ENCODE data around the gene IRF4.

Gene IRF4

DNA sequence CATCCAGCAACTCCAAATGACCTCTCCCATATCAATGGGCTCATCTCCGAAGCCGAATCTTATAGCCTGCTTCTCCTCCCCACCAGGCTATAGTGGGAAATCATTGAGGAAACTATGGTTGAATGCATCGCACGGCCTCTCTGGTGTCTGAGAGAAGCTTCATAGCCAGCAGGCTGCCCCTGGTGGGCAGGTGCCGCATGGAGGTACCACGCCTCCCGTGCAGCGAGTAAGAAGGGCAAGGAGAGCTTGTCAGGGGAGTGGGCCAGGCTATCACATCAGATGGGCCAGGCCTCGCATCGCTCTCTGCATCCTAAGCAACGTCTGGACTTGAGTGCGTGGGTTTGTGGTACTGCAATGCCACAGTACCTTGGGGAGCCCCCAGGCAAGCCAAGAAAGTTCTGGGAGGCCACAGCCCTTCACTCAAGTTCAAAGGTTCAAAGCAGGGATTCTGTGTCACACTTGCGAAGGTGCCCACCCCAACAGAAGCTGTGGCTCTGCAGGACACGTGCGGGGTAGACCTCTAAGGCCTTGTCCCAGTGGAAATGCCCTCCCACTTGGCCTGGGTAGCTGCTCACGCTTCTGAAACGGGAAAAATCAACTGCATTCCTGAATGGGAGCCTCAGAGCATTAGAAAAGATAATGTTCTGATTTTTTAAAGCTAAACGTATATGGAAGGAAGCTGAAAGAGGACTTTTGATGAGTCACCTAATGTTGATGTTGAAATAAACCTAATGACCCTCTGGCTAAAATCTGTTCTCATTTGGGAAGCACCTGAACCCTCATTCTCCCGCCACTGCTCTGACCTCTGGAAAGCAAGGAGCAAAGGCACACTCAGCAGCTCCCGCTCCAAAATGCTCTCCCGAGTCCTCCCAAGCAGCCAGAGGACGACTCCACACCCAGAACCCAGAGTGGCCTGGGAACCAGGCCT is 8.4 kb upstream of the IRF4 start:
- no peak for DNase-seq (ENCODE audit: low spot score)
- TF ChIP-seq, protein P1, sequence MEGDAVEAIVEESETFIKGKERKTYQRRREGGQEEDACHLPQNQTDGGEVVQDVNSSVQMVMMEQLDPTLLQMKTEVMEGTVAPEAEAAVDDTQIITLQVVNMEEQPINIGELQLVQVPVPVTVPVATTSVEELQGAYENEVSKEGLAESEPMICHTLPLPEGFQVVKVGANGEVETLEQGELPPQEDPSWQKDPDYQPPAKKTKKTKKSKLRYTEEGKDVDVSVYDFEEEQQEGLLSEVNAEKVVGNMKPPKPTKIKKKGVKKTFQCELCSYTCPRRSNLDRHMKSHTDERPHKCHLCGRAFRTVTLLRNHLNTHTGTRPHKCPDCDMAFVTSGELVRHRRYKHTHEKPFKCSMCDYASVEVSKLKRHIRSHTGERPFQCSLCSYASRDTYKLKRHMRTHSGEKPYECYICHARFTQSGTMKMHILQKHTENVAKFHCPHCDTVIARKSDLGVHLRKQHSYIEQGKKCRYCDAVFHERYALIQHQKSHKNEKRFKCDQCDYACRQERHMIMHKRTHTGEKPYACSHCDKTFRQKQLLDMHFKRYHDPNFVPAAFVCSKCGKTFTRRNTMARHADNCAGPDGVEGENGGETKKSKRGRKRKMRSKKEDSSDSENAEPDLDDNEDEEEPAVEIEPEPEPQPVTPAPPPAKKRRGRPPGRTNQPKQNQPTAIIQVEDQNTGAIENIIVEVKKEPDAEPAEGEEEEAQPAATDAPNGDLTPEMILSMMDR (IDR thresholded peaks at IDR 0.05; ENCODE audit: extremely low read depth, insufficient read depth, missing control alignments): no peak
- in situ Hi-C loops (cut with MboI; ENCODE audit: low pct_unique_long_range_greater_than_20kb, low sequenced_read_pairs, unreplicated experiment): no loop called here

DNA sequence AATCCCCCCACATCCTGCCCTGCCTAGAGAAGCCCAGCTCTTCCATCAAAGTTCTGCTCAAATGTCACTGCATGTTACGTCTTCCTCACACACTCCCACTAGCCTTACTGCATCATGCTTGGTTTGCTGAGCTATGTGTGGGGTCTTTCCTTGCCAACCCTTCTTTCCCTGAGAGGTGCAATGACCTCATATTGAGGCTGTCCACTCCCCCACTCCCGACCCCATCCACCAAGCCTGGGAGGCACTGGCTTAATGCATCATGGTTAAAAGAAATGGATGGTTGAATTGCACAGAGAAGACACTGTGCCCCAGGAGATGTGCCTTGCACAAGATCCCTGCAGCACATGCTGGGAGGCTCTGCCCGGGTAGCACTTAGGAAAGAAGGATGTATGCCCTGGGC is 7.7 kb upstream of the IRF4 start:
- in situ Hi-C loops (cut with MboI; ENCODE audit: low pct_unique_long_range_greater_than_20kb, low sequenced_read_pairs, unreplicated experiment): no loop called here
- TF ChIP-seq, protein P1 (IDR thresholded peaks at IDR 0.05; ENCODE audit: extremely low read depth, insufficient read depth, missing control alignments): no peak
- DNase-seq (ENCODE audit: low spot score): no peak

DNA sequence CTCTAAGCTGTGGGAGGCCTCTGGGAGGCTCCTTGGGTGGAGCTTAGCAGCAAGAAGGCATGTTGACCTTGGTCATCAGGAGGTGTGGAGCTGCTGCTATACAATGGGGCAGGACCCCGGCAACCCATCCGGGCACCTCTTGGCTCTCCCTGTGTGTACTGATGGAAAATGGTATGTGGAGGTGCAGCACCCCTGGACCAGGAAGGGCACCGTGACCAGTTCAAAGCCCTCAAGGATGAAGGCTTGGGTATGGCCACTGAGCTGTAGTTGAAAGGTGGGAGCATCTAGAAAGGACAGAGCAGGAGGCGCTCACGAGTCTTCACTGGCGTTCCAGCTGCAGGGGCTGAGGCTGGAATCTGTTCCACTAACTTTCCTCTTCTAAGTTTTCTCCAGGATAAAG is 6.7 kb upstream of the IRF4 start:
- in situ Hi-C loops (cut with MboI; ENCODE audit: low pct_unique_long_range_greater_than_20kb, low sequenced_read_pairs, unreplicated experiment): no loop called here
- TF ChIP-seq, protein P1 (IDR thresholded peaks at IDR 0.05; ENCODE audit: extremely low read depth, insufficient read depth, missing control alignments): no peak
- DNase-seq (ENCODE audit: low spot score): no peak

DNA sequence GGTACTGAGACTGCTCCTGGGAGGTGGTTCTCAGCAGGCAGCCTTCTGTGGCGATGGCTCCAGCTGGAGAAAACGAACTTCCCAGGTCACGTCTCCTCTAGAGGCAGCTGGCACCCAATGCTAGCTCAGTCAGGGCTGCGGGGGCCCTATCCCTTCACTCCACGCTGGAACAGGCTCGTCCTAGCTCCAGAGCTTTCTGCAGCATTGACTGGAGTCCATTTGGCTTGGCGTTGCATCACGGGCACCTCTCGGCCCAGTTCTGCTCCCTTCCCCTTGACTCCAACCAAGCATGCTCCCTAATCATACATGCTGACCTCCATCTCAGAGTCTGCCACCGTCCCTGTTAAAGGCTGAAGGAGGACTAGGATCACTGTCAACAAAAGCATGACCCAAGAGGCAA is 5.9 kb upstream of the IRF4 start:
- in situ Hi-C loops (cut with MboI; ENCODE audit: low pct_unique_long_range_greater_than_20kb, low sequenced_read_pairs, unreplicated experiment): no loop called here
- TF ChIP-seq, protein P1 (IDR thresholded peaks at IDR 0.05; ENCODE audit: extremely low read depth, insufficient read depth, missing control alignments): no peak
- DNase-seq (ENCODE audit: low spot score): no peak

DNA sequence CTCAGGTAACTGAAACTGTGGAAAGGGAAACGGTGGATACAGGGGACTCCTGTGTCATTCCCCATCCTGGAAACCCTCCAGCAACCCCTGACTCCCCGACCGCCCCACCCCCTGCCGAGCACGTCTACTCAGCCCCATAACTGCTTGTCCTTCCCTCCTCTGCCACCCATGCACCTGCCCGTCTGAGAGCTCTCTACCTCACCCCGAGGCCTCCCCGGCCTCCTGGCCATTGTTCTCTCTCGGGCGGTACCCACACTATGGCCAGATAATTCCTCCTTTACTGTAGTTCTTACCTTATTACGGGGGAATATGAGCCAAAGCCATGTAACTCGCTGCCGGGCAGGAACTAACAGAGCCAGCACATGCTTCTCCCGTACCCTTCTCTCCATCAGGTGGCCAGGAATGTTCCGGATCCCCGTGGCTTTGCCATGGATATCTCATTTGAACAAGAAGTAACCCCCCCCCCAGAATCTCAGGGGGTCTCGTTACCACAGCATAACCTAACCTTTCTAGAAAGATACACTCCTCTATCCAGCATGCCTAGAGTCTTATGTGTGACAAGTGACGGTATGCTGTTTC is 4.8 kb upstream of the IRF4 start:
- DNase-seq (ENCODE audit: low spot score): no peak
- in situ Hi-C loops (cut with MboI; ENCODE audit: low pct_unique_long_range_greater_than_20kb, low sequenced_read_pairs, unreplicated experiment): no loop called here
- TF ChIP-seq, protein P1 (IDR thresholded peaks at IDR 0.05; ENCODE audit: extremely low read depth, insufficient read depth, missing control alignments): no peak

DNA sequence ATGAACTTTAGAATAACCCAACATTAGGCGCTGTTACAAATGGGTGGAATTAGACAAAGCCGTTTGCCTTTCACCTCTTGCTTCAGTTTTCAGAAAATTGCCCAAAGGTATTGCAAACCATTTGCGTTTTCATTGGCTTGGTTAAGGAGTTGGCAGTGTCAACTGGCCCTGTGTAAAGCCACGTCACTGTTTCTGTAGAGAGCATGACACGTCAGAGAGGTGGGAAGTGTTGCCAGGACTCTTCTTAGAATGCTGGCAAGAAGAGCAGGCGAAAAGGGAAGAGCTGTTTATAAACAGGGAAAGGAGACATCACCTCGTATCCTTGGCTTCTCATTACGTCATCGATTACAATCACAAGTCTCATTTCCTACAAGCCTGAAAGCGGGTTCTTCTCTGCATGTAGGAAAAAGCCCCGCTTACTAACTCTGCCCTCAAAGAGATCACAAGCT is 4.2 kb upstream of the IRF4 start:
- in situ Hi-C loops (cut with MboI; ENCODE audit: low pct_unique_long_range_greater_than_20kb, low sequenced_read_pairs, unreplicated experiment): no loop called here
- TF ChIP-seq, protein P1 (IDR thresholded peaks at IDR 0.05; ENCODE audit: extremely low read depth, insufficient read depth, missing control alignments): no peak
- DNase-seq (ENCODE audit: low spot score): no peak

Measured in GM13977 (cell line).